CD4-positive, alpha-beta T cell treated with Interleukin-4 for 4 hours (primary cell): ENCODE results near the gene QSER1.
"Not testable (repeated sequence)": the region's sequence is repeated elsewhere in the genome, so short reads cannot be mapped to it uniquely, and the experiment has no call there.

Experiments used
- DNase-seq: peaks from one replicate; pipeline ENCODE4 v3.0.0-alpha.2; 2020

The QSER1 gene

GRCh38 chr11:32937283-32937682, 44.7 kb downstream of the QSER1 start:
- DNase-seq: not testable (repeated sequence)

- DNase-seq: no peak
Observed at GRCh38 chr11:32939046-32939445, 46.4 kb downstream of the QSER1 start.

DNA sequence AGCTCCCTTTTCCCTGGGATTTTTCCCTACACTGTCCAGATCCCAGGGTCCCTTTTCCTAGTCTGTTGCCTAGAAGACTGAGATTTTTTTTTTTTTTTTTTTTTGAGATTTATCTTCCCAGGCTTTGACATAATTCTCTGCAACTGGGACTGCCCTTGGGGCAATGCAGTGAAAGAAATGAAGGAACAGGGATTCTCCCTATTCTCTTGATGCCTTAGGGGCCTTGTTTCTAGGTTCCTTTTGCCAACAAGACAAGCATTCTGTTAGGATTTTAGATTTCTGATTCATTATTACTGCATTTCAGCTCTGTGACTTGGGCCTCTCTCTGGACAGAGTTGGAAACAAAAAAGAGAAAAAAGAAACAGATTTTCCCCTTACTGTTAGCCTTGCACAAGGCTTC, 47.3 kb downstream of the QSER1 start:
- DNase-seq: no peak

- no peak for DNase-seq
Observed at GRCh38 chr11:32940865-32941264, 48.3 kb downstream of the QSER1 start.

DNA sequence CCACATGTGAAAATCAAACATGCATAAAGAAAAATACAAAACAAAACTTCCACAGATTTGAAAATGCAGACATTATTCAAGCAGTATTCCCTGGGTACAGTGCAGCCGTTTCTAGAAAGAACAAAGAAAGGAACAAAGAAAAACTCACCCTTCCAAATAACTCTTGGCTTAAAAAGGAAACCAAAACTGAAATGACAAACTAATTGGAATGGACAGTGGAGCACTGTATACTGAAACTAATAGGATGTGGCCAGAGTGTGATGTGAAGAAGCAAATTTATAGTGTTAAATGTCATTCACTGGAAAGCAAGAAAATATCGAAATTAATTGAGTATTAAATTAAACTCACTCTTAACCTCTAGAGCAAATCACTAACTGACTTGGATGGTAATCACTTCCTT, 55.4 kb downstream of the QSER1 start:
- no peak for DNase-seq

DNA sequence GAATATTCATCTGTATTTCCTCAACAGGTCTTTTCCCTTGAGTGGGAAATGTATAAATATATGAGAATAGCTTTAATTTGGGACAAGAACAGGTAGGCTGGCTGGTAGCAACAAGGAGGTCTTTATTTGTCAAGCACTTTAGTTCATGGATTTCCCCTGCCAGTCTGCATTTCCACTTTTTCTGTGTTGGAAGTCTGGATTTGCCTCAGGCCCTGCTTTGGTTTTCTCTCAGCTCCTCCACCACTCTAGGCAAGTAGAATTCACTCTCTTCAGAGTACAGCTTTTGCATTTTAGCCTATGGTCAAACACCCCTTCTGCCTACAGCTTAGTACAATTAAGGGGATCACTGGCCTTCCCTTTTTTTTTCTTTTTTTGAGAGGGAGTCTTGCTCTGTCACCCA, 57.1 kb downstream of the QSER1 start:
- DNase-seq: no peak

DNA sequence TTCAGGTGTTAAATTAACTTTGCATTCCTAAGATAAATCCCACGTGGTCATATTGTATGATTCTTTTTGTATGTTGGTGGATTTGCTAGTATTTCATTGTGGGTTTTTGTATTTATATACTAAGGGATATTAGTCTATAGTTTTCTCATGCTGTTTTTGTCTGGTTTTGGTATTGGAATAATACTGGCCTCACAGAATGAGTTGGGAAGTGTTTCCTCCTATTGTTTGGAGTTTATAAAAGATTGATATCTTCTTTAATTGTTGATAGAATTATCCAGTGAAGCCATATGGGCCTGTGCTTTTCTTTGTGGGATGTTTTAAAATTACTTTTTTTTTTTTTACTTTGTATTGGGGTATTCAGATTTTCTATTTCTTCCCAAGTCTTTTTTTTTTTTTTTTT, 59.8 kb downstream of the QSER1 start:
- DNase-seq: no peak

- no peak for DNase-seq
Observed at GRCh38 chr11:32953700-32954099, 61.1 kb downstream of the QSER1 start.

- DNase-seq: peak; percentile 66
Observed at GRCh38 chr11:32960553-32961164, 68.0 kb downstream of the QSER1 start.

DNA sequence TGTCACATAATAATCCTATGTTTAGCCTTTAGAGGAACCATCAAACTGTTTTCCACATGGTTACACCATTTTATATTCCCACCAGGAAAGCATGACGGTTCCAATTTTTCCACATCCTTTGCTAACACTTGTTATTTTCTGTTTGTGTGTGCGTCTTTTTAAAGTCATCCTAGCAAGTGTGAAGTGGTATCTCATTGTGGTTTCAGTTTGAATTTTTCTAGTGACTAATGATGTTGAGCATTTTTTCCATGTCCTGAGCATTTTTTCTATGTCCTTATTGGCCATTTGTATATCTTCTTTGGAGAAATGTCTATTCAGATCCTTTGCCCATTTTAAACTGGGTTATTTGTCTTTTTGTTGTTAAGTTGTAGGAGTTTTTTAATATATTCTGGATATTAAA, 69.4 kb downstream of the QSER1 start:
- DNase-seq: no peak

DNA sequence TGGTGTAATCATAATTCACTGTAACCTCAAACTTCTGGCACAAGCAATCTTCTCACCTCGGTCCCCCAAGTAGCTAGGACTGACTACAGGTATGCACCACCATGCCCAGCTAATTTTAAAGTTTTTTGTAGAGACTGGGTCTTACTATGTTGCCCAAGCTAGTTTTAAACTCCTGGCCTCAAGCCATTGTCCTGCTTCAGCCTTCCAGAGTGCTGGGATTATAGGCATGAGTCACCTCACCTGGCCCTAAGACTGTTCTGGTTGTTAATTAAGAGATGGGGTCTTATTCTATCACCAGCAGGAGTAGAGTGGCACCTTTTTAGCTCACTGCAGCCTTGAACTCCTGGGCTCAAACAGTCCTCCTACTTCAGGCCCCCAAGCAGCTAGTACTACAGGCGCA, 71.1 kb downstream of the QSER1 start:
- DNase-seq: no peak

GRCh38 chr11:32968541-32968940, 75.9 kb downstream of the QSER1 start:
- DNase-seq: no peak

DNA sequence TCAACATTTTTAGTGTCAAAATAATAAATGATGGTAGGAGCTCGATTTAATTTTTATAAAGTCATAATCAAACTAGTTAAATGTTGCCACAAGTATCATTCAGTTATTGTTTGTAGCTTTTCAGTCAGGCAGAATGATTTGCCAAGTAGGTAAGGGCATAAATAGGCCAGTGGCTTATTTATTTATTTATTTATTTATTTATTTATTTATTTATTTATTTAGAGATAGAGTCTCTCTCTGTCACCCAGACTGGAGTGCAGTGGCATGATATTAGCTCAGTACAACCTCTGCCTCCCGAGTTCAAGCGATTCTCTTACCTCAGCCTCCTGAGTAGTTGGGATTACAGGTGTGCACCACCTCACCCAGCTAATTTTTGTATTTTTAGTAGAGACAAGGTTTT, 79.6 kb downstream of the QSER1 start:
- DNase-seq: not testable (repeated sequence)

GRCh38 chr11:32972781-32973180, 80.2 kb downstream of the QSER1 start:
- DNase-seq: no peak

DNA sequence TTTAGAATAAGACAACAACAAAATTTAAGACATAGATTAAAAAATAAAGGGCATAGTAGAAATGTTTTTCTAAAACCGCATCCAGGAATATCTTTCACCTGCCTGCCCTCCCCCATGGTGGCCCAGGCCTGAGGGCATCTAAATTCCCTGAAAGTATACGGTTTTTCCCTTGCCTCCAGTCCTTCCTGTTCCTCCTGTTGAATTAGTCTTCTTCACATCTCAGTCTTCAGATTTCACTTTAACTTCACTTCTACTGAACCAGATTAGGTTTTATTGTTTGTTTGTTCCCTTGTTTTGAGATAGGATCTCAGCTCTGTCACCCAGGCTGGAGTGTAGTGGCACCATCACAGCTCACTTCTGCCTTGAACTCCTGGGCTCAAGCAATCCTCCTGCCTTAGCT, 90.0 kb downstream of the QSER1 start:
- DNase-seq: no peak

GRCh38 chr11:32983506-32983905, 90.9 kb downstream of the QSER1 start:
- DNase-seq: no peak

DNA sequence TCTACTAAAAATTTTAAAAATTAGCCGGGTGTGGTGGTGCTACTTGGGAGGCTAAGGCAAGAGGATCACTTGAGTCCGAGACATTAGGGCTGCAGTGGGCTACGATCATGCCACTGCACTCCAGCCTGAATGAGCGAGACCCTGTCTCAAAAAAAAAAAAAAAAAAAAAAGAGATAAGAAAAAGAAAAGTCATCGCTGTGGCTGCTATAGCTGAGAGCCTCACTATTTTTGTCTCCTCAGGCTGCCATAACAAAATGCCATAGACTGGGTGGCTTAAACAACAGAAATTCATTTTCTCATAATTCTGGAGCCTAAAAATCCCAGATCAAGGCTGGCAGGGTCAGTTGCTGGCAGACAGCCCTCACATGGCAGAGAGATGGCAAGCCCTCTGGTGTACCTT, 93.0 kb downstream of the QSER1 start:
- no peak for DNase-seq

DNA sequence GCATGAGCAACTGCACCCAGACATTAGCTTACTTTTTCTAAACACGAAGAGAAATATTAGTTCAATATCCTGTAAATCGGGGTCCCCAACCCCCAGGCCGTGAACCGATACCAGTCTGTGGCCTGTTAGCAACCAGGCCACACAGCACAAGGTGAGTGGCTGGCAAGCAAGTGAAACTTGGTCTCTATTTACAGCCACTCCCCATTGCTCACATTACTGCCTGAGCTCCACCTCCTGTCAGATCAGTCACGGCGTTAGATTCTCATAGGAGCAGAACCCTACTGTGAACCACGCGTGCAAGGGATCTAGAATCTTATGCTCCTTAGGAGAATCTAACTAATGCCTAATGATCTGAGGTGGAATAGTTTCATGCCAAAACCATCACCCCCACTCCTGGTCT, 95.2 kb downstream of the QSER1 start:
- no peak for DNase-seq

GRCh38 chr11:32990481-32990880, 97.9 kb downstream of the QSER1 start:
- DNase-seq: no peak

DNA sequence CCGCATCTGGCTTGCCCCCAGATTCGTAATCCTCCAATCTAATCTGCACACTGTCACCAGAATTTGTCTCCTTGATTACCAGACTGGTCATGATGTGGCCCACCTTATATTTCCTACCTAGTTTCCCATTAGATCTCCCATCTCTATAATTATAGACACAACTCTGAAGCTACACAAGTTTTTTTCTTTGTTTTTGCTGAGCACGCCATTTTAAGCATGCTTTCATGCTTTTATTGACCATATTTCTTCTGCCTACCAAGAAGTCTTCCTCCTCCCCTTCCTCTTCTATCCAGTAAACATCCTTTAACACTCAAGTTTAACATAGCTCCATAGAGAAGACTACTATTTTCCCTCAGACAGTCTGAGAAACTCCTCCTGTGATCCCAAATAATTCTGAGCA, 98.8 kb downstream of the QSER1 start:
- no peak for DNase-seq

- no peak for DNase-seq
Observed at GRCh38 chr11:32991898-32992297, 99.3 kb downstream of the QSER1 start.

- DNase-seq: no peak
Observed at GRCh38 chr11:33000181-33000580, 107.6 kb downstream of the QSER1 start.

DNA sequence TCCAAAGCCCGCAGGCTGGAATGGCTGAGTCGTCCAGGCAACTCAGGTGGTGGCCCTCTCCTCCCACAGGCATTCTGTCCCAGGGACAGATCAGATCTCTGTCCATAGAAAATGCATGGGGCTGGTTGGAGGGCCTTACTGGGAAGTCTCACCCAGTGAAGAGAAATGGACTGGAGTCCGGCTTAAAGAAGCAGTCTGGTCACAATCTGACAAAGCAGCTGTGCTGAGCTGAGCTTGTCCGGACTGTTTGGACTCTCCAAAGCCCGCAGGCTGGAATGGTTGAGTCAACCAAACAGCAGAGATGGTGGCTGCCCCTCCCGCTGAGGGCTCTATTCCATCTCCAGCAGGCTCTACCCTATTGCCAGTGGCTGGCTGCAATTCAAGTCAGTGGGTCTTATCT, 108.7 kb downstream of the QSER1 start:
- DNase-seq: no peak

DNA sequence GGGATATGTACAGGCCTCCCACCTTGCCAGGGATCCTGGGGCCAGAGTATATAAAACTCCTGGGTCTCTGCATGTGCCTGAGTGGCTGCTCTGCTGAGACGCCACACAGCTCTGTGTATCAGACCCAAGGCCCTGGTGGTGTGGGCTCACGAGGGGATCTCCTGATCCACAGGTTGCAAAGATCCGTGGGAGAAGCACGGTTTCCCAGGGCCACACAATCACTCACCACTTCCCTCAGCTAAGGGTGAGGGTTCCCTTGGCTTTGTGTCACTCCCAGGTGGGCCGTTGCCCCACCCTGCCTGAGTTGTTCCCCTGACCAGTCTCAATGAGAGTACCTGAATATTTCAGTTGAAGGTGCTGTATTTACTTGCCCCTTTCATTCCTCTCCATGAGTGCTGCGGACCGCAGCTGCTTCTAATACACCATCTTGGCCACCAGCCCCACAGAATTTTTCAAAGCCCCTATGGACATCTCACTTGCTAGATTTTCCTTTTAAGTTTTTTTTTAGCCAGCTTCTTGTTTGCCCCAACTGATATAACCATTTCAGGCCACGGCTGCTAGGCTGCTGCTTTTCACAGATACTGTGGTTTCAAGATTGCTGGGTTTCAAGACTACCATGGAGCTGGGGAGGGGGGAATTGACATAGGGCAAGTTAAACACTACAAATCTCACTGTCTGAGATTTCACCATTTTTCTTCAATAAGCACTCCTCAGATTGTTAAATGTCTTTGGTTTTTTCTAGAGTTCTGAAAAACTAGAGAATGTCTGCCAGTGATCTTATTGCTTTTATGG, 109.3 kb downstream of the QSER1 start:
- no peak for DNase-seq

- DNase-seq: peak; percentile 39
Observed at GRCh38 chr11:33005175-33005574, 112.6 kb downstream of the QSER1 start.
